ENCODE results near the gene RGS14.
"Not testable (repeated sequence)": the region's sequence is repeated elsewhere in the genome, so short reads cannot be mapped to it uniquely, and the experiment has no call there.

RGS14 gene

DNA sequence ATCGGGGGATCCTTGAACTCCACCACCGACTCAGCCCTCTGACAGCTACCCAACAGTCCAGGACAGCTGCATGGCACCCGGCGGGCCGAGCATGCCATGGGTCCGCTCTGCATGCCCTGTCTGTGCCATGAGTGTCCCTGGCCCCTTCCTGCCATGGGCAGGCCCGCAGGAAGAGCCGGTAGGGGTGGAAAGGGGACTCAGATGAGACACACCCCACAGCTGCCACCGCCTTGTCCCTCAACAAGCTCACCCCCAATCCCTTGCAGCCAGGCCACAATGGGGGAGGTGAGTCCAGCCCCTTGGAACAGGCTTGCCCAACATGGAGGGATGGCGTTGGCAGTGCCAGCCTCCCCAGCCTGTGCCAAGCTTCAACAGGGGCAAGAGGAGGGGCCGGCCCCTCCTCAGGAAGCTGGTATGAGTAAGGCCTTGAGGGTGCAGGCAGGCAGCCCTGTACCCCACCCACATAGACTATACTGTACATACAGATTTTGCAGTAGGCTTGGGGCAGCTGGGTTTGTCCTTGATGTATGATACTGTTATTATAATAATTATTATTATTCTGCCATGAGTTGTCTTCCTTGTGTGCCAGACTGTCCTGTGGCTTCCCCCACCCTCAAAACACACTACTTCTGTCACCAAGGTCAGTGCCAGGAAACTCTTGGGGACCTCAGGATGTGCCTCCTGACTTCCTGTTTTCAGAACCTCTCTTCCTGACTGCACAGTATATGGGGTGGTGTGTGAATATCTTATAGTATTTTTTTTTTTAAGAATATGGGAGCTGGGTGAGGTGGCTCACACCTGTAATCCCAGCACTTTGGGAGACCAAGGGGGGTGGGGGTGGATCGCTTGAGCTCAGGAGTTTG, 14.5 kb downstream of the RGS14 start:
- H3K9me3 Mint-ChIP-seq = no peaks in the 10 kb centered on the region
- H3K27ac Mint-ChIP-seq = peak overlapping the region; percentile 69
- peaks cover 14% of the 10 kb centered on the region for H3K36me3 Mint-ChIP-seq (ENCODE audit: low read depth)
- peak; percentile 47 for ATAC-seq
- H3K27me3 Mint-ChIP-seq = no peaks in the 10 kb centered on the region
- no peak overlapping the region for H3K4me3 Mint-ChIP-seq
- DNase-seq = no peak
- peaks cover 45% of the 10 kb centered on the region for H3K4me1 Mint-ChIP-seq

DNA sequence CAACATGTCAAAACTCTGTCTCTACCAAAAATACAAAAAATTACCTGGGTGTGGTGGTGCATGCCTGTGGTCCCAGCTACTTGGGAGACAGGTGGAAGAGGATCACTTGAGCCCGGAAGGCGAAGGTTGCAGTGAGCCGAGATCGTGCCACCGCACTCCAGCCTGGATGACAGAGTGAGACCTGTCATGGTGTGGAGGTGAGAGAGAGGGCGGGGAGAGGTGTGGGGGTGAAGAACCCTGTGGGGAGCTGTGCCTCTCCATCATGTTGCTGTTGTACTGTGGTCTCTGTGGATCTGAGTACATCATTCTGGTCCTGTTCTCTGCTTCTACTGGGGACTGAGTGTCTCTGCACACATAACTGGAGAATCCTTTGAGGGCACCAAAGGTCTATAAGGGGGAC, 15.2 kb downstream of the RGS14 start:
- H3K27me3 Mint-ChIP-seq = no peaks in the 10 kb centered on the region
- peak overlapping the region; percentile 69 for H3K27ac Mint-ChIP-seq
- H3K4me3 Mint-ChIP-seq = no peak overlapping the region
- H3K9me3 Mint-ChIP-seq = no peaks in the 10 kb centered on the region
- peak; percentile 29 for ATAC-seq
- H3K4me1 Mint-ChIP-seq = peaks cover 45% of the 10 kb centered on the region
- peaks cover 14% of the 10 kb centered on the region for H3K36me3 Mint-ChIP-seq (ENCODE audit: low read depth)
- DNase-seq = no peak

DNA sequence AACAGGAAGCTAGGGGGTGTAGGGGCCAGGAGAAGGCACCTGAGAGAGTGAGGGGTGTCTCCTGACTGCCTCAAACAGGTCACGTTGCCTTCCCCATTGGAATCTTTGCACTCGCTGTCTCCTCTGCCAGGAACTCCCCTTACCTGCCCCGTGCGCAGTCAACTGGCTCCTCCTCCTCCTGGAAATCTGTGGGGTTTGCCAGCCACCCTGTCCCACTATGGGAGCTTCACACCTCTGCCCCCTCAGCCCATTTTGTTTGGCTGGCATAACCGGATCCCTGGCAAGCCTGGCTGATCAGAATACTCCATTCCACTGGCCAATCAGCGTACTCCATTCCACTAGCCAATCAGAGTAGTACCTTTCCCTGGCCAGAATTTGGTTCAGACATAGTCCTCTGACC, 16.1 kb downstream of the RGS14 start:
- H3K27ac Mint-ChIP-seq = no peak overlapping the region
- no peak overlapping the region for H3K4me3 Mint-ChIP-seq
- peaks cover 44% of the 10 kb centered on the region for H3K4me1 Mint-ChIP-seq
- H3K36me3 Mint-ChIP-seq (ENCODE audit: low read depth) = peaks cover 10% of the 10 kb centered on the region
- H3K27me3 Mint-ChIP-seq = no peaks in the 10 kb centered on the region
- ATAC-seq (no peak), DNase-seq (no peak)
- no peaks in the 10 kb centered on the region for H3K9me3 Mint-ChIP-seq

DNA sequence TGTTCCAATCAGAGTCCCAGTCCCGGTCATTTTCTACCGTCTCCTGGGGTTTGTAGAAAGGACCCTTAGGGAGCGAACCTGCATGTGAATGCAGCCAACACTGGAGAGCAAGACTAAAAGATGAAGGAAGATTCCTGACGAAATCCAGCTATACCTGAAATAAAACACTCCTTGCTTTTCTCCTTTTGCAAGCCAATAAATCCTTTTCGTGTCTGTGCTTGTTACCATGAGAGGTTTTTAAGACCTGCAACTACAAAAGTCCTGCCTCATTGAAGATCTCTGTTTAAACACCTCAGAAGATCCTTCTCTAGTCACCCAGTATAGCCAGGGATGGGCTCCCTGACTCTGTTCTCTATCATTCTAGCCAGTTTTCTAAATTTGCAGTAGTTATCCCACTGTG, 16.5 kb downstream of the RGS14 start:
- Mint-ChIP-seq H3K36me3 (ENCODE audit: low read depth) (peaks cover 6% of the 10 kb centered on the region), H3K4me1 (peaks cover 44% of the 10 kb centered on the region)
- no peak for DNase-seq

DNA sequence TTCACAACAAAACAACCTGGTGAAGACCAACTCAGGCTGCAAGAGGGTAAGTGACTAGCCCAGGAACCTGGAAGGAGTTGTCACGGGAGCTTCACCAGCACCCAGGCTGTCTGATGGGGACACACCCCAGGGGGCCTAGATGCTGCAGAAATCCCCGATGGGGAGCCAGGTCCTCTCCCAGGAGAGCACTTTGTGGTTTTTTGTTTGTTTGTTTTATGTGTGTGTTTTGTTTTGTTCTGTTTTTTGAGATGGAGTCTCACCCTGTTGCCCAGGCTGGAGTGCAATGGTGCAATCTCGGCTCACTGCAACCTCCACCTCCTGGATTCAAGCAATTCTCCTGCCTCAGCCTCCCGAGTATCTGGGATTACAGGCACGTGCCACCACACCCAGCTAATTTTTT, 17.8 kb downstream of the RGS14 start:
- not testable (repeated sequence) for H3K27ac Mint-ChIP-seq; DNase-seq; H3K36me3 Mint-ChIP-seq (ENCODE audit: low read depth); H3K9me3 Mint-ChIP-seq; ATAC-seq; H3K4me3 Mint-ChIP-seq; H3K27me3 Mint-ChIP-seq
- H3K4me1 Mint-ChIP-seq = peaks cover 45% of the 10 kb centered on the region

More for the DNA sequence above, 16.5 kb downstream of the RGS14 start:
- ATAC-seq = no peak
- Mint-ChIP-seq H3K27ac (no peak overlapping the region), H3K4me3 (no peak overlapping the region), H3K9me3 (no peaks in the 10 kb centered on the region), H3K27me3 (no peaks in the 10 kb centered on the region)

DNA sequence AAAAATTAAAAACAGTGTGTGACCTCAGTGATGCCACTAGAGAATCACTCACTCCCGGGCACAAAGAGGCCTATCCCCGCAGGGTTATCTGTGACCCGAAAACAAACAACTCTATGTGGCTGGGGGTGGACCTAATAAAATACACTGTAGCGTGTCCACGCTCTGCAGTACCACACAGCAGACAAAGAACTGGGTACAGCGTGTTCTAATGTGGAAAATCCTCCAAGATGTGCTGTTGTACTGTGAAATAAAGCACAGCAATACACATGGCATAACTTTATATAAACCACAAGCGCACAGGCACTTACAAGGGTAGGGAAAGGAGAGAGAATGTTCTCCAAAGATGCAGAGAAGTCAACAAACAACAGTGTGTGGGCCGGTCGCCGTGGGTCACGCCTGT, 18.4 kb downstream of the RGS14 start:
- H3K27ac Mint-ChIP-seq = no peak overlapping the region
- peaks cover 2% of the 10 kb centered on the region for H3K36me3 Mint-ChIP-seq (ENCODE audit: low read depth)
- H3K9me3 Mint-ChIP-seq = no peaks in the 10 kb centered on the region
- H3K27me3 Mint-ChIP-seq = no peaks in the 10 kb centered on the region
- no peak for ATAC-seq
- no peak overlapping the region for H3K4me3 Mint-ChIP-seq
- H3K4me1 Mint-ChIP-seq = peaks cover 45% of the 10 kb centered on the region
- no peak for DNase-seq

DNA sequence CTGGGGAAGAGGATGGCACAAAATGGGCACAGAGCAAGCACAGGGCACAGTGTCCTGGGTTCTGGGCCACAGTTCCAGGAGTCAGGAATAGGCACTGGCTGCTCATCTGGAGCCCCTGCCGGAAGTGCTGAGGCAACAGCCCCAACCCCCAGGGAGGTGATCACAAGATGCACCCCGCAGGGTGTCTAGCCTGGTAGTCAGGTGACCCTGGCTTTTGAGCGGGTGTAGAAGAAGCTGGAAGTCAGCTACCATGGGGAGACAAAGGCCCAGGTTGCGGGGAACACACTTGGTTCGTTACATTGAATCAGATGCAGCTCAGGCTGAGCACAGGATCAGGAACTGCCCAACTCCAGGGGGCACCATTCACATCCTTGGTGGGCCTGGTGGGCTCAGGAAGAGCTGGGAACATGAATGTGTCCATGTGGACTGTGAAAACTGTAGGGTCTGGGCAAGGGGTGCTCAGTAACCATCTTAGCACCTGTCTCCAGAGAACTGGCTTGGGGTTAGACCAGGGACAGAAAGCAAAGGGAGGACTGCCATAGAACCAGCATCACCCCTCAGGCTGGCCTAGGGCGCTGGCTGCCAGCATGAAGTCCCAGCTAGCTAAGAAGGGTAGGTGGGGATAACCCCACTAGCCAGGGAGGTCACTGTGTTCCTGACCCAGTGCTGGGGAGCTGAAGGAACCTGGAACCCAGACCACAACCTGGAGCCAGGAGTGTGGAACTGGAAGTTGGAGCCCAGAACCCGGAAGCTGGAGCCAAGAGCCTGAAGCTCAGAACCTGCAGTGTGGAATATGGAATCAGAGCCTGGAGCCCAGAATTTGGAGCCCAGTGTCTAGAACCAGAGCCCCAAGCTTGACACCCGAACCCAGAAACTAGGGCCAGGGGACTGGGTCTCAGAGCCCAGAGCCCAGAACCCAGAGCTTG, 20.4 kb downstream of the RGS14 start:
- Mint-ChIP-seq H3K9me3 (no peaks in the 10 kb centered on the region), H3K4me1 (peaks cover 35% of the 10 kb centered on the region), H3K4me3 (no peak overlapping the region), H3K27ac (no peak overlapping the region), H3K36me3 (ENCODE audit: low read depth) (no peaks in the 10 kb centered on the region), H3K27me3 (peaks cover 2% of the 10 kb centered on the region)
- ATAC-seq = no peak
- no peak for DNase-seq

DNA sequence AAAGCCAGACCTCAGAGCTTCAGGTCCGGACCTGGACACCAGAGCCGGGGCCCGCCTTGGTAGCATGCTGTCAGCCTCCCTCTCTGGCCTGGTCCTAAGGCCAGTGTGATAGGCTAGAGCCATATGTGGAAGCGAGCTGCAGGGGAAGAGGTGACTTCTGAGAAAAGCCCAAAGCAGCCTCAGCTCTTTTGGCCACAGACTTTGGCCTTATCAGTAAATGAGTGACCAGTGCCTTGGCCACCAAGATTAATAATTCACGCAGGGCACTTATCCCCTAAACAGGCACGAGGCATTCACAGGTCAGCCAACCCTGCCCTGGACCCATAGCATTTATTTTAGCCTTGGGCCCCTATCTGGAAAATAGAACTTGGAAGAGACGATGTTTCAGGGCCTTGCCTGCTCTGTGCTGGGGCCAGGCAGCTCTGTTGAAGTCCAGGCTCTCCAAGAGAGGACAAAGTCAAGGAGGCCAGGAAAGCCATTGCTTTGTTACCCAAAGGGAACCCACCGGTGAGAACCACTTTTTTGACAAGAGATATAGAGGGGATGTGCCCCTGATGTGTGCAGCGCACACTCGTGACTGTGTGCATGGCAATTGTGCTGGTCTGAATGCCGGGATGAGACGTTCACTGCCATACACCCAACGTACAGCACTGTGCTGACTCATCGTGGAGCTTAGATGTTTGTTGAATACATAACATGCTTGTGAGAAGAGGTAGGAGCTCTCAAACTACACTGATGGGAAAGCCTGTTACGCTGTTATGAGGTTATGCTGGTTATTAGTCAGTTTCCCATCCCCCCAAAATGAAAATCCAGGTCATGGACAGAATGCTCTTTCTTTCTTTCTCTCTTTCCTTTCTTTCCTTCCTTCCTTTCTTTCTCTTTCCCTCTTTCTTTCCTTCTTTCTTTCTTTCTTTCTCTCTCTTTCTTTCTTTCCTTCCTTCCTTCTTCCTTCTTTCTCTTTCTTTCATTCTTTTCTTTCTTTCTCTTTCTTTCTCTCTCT, 21.5 kb downstream of the RGS14 start:
- H3K9me3 Mint-ChIP-seq = no peaks in the 10 kb centered on the region
- H3K36me3 Mint-ChIP-seq (ENCODE audit: low read depth) = no peaks in the 10 kb centered on the region
- no peak overlapping the region for H3K4me3 Mint-ChIP-seq
- no peak for DNase-seq
- H3K27me3 Mint-ChIP-seq = peaks cover 2% of the 10 kb centered on the region
- ATAC-seq = peak; percentile 88
- H3K4me1 Mint-ChIP-seq = peaks cover 25% of the 10 kb centered on the region
- peak overlapping the region; percentile 2 for H3K27ac Mint-ChIP-seq

DNA sequence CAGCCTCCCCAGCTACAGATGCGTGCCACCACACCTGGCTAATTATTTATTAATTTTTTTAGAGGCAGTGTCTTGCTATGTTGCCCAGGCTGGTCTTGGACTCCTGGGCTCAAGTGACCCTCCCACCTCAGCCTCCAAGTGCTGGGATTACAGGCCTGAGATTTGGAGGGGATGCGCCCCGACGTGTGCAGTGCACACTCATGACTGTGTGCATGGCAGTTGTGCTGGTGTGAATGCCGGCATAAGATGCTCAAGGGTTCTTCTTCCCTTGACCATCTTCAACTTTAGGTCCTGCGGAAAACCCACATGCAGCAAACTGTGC, 23.0 kb downstream of the RGS14 start:
- no peak for DNase-seq
- Mint-ChIP-seq H3K36me3 (ENCODE audit: low read depth) (no peaks in the 10 kb centered on the region), H3K9me3 (no peaks in the 10 kb centered on the region), H3K27me3 (peaks cover 2% of the 10 kb centered on the region), H3K27ac (no peak overlapping the region), H3K4me1 (peaks cover 26% of the 10 kb centered on the region), H3K4me3 (no peak overlapping the region)
- ATAC-seq = no peak

DNA sequence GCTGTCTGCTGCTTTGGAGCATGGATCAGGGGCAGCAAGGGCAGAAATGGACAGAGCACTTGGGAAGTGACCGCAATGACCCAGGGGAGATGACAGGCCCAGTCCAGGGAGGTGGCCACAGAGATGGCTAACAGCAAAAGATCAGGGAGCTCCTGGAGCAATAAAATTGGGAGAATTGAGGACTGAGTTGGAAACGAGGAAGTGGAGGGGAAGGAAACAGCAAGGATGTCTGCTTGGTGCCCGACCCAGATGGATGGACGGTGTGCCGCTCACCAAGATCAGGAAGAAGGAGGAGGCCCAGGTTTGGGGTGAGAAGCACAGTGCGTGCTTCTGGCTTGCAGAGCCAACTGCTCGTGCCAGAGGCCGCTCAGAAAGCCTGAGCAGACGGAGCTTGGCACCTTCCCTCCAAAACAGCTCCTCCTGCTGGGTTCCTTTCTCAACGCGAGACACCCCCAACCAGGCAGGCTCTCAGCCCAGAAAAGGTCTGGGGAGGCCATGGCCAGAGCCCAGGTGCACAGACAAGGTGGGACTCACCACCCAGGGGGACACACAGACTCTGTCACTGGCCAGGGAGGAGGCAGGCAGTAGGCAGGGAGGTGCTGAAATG, 24.8 kb downstream of the RGS14 start:
- no peak overlapping the region for H3K4me3 Mint-ChIP-seq
- DNase-seq (no peak), ATAC-seq (no peak)
- H3K36me3 Mint-ChIP-seq (ENCODE audit: low read depth) = no peaks in the 10 kb centered on the region
- peaks cover 28% of the 10 kb centered on the region for H3K4me1 Mint-ChIP-seq
- H3K27ac Mint-ChIP-seq = no peak overlapping the region
- H3K9me3 Mint-ChIP-seq = no peaks in the 10 kb centered on the region
- peaks cover 2% of the 10 kb centered on the region for H3K27me3 Mint-ChIP-seq

DNA sequence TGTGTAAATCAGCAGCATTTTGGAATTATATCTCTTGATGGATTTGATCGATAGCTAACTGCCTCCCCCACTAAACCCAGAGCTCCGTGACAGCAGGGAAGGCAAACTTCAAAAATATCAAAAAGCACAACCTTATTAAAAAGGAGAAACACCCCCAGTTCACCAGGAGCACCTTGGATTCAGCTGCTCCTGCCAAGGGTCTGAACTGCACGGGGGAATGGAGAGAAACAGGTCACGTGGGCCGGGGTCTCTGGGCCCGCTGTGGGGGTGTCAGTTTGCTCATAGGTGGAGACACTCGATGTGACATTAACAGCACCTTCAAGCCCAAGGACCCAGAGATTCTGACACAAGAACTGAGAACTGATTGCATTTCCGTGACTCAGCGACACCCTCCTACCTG, 25.5 kb downstream of the RGS14 start:
- Mint-ChIP-seq H3K4me3 (no peak overlapping the region), H3K9me3 (no peaks in the 10 kb centered on the region), H3K27me3 (peaks cover 2% of the 10 kb centered on the region), H3K4me1 (peaks cover 32% of the 10 kb centered on the region), H3K27ac (no peak overlapping the region), H3K36me3 (ENCODE audit: low read depth) (no peaks in the 10 kb centered on the region)
- ATAC-seq (no peak), DNase-seq (no peak)

DNA sequence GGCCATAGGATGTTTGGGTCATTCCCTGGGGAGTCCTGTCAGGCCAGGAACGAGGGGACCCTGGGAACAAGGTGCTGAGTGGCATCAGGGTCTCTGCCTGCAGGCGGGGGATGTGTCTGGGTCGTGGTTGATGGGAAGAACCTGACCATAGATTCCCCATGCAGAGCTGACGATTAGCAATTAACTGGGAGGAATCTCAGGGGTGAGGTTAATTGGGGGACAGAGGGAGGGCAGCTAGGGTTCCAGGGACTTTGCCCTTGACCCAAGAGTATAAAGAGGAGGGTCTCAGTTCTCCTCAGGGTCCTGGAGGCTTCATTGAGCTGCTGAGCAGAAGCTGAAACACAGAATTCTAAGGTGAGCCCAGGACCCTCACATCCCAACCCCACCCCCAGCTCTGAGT, 26.4 kb downstream of the RGS14 start, which contains the start of gene SLC34A1:
Gene SLC34A1 (plus strand): TSS at position 301 of the 400 bp plus-strand sequence. CDS start 1,308 bp downstream, outside the sequence.
- DNase-seq (no peak), ATAC-seq (no peak)
- Mint-ChIP-seq H3K27ac (no peak within 1 kb of the TSS), H3K9me3 (no peaks in the 10 kb centered on the region), H3K4me1 (peaks cover 37% of the 10 kb centered on the region), H3K36me3 (ENCODE audit: low read depth) (no peaks in the 10 kb centered on the region), H3K27me3 (peaks cover 2% of the 10 kb centered on the region), H3K4me3 (no peak within 1 kb of the TSS)

DNA sequence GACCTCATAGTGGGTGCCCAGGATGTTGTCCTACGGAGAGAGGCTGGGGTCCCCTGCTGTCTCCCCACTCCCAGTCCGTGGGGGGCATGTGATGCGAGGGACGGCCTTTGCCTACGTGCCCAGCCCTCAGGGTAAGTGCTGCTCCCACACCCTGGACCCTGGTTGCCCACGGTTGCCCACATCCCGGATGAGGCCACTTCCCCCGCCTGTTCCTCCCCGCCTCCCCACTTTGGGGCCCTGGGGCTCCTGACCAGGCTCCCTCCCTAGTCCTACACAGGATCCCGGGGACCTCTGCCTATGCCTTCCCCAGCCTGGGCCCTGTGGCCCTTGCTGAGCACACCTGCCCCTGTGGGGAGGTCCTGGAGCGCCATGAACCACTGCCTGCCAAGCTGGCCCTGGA, 28.0 kb downstream of the RGS14 start:
- Mint-ChIP-seq H3K4me1 (peaks cover 45% of the 10 kb centered on the region), H3K36me3 (ENCODE audit: low read depth) (no peaks in the 10 kb centered on the region), H3K4me3 (no peak overlapping the region), H3K27me3 (peaks cover 3% of the 10 kb centered on the region), H3K9me3 (no peaks in the 10 kb centered on the region), H3K27ac (no peak overlapping the region)
- ATAC-seq (no peak), DNase-seq (no peak)

DNA sequence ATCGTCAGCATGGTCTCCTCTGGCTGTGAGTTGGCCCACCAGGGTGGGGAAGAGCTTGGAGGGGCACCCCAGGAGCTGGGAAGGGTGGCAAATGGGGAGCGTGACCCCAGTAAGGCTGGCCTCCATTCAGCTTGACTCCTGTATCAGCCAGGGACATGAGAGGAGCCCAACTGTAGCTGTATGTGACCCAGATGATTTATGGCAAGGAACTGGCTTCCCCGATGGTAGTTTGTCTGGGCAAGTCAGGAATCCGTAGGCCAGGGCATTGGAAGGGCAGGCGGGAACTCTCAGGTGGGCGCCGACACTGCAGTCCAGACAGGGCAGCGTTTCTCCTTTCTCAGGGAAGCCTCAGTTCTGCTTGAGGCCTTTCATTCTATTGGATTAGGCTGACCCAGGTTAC, 28.8 kb downstream of the RGS14 start:
- Mint-ChIP-seq H3K27me3 (peaks cover 1% of the 10 kb centered on the region), H3K27ac (no peak overlapping the region), H3K9me3 (no peaks in the 10 kb centered on the region), H3K36me3 (ENCODE audit: low read depth) (no peaks in the 10 kb centered on the region), H3K4me3 (no peak overlapping the region), H3K4me1 (peaks cover 49% of the 10 kb centered on the region)
- no peak for ATAC-seq
- no peak for DNase-seq

All from activated naive CD8-positive, alpha-beta T cell treated with anti-CD3 and anti-CD28 coated beads, Interleukin-2, amount 50 U/mL, for 24 hours (primary cell).